DMS53 treated with DMSO at 0.1 percent for 48 hours (cell line): Measurements from ENCODE around the gene PDE9A.
A peak's percentile ranks its signal among the peaks of the same experiment; 100 is the strongest.

Experiments used
- DNase-seq: peaks from one replicate; lab custom pipeline; 2025; ENCODE audit not compliant: unreplicated experiment; lab: John Stamatoyannopoulos, UW

Gene PDE9A

DNA sequence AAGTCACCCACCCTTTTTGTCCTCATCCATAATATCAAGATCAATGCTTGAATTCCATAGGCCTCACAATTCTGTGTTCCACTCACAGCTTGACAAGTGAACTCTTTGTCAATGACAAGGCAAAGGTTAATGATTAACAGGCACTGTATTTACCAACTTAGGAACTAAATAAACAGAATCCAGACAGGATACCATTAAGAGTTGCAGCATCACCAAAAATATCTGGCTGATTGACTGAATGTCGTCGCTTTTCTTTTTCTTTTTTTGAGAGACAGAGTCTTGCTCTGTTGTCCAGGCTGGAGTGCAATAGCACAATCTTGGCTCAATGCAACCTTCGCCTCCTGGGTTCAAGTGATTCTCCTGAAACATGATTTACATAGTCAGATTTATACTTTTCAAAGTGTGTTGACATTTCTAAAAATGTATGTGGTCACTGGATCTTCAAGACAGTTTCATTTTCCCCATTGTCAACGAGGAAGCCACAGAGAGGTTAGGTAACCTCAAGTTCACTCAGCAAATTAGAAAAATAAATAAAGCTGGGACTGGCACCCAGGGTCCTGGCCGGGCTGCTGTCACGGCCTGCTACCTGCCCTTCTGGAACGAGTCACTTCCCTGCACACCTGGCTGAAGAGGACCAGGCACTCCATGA is 81.0 kb downstream of the PDE9A start:
- peak; percentile 91 for DNase-seq

DNA sequence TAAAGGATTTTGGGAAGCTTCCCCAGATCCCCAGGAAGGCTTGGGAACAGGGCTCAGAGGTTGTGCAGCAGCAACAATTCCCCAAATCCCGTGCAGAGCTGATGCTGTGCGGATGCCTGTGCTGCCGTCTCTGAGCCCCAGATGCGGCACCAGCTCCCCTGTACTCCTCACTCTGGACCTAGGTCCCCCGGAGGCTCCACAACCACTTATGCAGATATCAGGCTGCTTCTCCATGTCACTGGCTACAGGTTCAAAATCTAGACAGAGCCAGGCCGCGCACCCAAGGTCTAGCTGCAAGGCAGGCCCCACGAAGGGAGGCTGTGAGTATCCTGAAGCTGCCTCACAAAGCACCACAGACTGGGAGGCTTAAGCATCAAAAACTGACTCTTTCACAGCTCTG is 81.6 kb downstream of the PDE9A start:
- no peak for DNase-seq

DNA sequence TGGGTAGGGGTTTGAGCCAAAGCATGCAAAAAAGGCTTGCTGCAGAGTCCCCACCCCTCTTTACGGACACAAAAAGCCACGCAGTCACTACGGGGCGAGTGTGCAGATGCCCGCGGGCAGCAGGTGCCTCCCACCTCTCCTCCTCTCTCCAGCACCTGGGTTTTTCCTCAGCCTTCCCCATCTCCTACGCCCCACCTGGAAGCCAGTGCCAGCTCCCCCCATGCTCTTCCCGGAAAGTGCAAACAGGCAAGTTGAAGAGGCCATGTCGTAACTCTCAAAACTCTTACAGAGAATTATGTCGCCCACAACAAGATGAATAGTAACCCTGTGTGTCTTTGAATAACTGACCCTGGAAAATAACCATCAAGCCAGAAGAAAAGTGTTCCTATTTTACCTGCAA is 82.5 kb downstream of the PDE9A start:
- no peak for DNase-seq

DNA sequence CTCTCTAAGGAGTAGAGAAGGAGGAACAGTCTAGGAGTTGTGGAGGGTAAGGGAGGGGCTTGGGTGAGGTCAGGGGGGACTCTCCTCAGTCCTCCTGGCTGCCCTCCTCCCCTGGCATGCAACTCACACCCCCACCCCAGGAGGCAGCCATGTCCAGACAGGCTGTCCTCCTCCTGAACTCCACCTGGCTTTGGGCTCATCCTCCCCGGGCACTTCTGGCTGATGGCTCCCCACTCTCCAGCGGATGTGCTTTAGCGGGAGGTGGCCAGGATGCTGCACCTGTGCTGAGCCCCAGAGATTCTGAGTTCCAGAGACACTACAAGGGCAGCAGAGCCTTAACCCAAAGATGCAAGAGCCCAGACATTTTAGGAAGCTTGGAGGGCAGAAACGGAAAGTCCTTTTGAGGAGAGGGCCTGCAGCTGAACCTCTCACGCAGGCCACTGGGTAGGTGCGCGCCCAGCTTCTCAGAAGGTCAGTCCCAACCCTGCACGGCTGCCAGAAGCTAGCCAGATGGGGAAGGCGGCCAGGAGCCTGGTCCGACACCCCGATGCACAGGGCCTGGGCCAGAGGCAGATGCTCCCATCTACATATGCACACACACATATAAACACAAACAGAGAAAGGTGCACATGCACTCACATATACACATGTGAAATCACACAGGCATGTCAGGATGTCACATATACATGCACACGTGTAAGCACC is 83.4 kb downstream of the PDE9A start:
- DNase-seq: no peak

DNA sequence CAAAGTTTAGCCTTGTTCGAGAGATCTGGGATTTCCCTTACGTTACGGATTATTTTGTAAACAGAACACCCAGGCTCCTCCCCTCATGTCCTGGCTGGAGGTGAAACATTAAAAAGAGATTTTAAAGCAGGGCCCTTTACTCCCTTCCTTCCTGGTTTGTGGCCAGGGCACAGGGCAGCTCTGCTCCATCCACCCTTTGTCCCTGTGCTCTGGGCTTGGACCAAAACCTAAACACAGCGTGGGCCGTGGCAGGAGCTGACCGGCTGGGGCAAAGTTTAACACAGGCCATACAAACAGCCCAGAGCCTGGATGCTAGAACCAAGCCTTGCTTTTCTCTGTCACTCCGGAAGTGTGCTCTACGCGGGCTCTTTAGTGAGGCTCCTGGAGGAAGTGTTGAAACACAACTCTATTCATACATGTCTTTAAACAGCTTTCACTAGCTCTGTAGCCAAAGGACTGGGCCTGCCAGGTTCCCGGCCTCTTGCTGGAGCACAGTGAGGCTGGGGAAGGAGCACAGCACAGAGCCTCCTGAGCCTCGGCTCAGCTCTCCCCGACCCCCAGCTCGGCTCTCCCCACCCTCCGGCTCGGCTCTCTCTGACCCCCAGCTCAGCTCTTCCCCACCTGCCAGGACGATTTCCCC is 84.7 kb downstream of the PDE9A start:
- no peak for DNase-seq

DNA sequence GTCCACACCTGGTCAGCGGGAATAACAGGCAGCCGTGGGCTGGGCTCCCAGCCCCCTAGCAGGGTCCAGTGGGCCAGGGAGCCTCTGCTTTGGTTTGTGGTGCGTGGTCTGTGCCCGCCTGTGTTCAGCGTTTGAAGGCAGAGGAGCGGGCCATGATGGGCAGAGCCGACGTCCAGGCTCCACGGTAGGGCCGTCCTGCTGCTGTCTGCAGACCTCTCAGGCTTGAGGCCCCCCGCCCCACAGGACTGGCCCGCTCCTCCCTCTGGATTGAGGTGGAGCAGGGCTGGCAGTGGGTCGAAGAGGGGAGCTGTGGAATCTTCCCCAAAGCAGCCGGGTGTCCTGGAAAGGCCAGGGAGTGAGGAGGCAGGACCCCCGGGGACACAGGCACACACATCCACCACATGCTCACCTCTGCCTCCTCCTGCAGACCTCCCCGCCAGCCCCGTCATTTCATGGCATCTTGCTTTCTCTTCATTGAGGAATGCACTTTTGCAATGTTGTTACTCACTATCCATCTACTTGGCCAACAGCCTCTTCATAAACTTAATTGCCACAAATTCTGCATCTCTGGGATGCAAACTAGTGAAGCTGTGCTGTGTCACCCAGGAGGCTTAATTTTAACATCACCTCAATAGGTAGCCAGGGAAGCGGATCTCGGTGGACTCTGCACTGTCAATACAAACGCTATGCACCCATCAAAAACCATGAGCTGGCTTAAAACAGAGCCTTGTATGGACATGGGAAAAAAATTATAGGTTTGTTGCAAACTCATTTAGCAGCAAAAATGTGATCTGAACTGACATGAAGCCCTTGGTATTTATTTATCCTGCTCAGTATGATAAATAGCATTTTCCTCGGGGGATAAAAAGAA is 85.9 kb downstream of the PDE9A start:
- DNase-seq: no peak

DNA sequence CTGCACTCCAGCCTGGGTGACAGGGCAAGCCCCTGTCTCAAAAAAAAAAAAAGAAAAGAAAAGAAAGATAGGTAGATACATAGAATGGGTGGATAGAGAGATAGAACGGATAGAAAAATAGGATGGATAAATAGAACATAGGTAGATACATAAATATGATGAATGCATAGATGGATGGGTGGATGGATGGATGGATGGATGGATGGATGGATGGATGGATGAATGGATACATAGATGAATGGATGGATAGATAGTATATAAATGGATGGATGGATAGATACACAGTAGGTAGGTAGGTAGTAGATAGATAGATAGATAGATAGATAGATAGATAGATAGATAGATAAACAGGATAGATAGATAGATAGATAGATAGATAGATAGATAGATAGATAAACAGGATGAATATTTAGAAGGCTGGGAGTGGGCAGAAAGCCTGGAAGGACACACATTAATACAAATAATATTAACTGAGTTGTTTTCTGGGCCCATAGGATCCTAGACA is 87.0 kb downstream of the PDE9A start:
- no peak for DNase-seq

DNA sequence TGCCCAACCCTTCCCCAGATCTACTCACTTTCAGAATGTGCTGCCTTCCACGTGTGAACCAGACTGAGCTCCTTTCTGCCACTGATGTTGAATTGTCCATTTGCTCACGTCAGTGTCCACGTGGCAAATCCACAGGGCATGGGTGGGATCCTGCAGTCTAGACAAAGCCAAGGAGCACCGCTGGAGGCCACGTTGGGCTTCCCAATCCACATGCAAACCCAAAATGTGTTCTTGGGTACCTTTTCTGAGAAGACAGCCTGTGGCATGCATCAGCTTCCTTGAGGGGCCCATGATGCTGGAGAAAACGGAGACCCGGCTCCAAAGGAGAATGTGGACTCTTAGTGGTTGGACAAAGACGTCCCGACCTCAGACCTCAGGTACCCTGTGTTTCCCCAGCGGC is 87.6 kb downstream of the PDE9A start:
- no peak for DNase-seq

DNA sequence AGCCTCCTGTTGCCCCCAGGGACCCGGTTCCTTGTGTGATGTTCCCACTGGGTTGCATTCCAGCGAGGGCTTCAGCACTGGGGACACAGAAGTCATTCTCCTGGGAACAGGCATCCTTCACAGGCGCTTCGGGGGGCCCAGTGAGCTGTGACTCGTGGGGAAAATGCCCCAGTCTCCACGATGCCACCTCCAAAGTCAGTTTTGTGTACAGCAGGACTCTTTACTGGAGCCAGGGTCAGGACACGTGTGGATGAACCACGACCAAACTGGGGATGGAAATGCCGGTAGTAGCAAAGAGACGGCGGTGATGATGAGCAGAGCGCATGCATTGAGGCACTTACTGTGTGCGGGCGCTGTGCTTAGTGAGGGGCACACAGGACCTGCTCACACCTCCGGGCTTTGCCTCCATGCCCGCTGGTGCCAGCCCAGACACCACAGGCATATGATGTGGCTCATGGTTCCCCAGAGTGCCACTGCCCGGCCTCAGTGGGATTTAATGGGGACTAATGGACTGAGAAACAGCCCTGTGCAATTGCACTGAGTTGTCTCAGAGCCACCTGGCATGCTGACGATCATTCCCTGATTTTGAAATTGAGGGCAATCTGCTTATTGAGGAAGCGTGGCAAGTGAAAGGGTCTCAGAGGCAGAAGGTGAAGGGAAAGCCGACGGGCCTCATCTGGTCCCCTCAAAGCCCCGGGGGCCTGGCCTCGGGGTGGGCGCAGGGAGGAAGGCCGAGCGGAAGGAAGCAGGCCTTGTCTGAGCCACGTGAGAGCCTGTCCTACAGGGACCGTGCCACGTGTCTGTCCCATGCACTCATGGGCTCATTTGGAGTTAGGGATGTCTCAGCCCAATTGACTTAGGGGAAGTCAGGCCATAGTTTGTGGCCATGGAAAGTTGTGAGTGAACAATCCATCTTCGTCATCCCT is 91.4 kb downstream of the PDE9A start:
- DNase-seq: no peak

DNA sequence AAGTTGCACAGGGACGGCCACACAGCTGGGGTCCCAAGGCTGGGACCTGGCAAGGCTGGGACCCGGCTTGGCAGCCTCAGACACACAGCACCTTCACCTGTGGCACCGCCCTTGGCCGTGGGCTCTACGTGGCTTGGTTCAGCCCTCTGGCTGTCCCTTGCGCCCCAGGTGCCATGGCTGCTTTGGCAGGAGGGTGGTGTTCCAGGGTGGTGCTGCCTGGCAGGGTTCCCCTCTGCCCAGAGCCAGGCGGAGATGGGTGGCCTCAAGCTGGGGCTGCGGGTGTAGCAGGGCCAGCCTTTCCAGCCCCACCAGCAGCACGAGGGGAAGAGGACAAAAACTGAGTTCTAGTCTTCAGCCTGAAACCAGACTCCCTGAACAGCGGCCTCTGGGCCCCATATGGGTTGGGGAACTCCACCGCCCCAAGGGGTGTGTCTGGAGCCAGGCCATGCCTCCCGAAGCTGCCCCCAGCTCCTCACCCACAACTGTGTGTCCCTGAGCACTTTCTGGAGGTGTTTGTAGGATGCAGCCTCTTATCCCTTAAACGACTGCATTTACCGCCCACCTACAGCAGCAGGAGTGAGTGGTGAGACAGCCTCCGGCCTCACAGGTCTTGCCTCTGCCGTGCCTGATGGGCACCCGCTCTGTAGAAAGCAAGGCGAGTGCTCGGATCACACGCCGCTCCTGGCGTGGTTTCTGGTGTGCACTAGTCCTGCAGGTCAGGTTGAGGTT is 92.3 kb downstream of the PDE9A start:
- DNase-seq: no peak

DNA sequence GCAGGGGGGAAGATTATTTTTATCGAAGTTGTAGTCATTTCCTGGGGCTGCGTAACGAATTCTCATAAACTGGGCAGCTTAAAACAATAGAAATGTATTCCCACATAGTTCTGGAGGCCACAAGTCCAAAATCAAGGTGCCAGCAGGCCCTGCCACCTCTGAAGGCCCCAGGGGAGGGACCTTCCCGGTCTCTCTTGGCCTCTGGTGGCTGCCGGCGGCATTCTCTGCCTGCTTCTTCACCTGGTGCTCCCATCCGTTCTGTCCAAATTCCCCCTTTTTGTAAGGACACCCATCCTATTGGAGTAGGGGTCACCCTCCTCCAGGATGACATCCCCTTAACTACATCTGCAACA is 92.8 kb downstream of the PDE9A start:
- no peak for DNase-seq

DNA sequence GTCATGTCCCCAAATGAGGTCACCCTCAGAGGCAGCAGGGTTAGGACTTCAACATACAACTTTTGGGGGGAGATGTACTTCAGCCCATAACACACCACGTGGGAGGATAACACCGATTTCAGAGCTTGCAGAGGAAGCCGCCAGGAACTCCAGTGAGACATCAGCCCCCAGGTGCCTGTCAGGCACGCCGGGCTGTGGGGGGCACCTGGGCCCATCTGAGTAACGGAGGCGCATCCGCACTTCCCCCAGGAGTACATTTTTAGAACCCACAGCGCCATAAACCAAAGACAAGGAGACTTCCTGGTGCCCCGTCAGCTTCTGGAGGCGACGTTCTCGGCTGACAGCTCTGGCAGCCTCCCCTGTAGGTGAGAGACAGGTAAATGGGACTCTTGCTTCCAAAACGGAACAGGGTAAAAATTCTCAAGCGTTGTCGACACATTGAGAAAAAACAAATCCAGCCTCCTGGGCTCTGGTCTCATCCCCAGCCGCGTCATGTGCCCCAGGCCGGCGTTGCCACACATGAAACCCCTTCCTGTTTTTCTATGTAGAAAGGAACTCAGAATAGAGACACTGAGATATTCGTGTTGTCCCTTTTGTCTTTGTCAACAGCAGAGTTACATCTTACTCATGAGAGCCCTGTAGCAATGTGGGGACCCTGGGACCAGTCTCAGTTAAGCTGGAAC is 93.3 kb downstream of the PDE9A start:
- DNase-seq: no peak

DNA sequence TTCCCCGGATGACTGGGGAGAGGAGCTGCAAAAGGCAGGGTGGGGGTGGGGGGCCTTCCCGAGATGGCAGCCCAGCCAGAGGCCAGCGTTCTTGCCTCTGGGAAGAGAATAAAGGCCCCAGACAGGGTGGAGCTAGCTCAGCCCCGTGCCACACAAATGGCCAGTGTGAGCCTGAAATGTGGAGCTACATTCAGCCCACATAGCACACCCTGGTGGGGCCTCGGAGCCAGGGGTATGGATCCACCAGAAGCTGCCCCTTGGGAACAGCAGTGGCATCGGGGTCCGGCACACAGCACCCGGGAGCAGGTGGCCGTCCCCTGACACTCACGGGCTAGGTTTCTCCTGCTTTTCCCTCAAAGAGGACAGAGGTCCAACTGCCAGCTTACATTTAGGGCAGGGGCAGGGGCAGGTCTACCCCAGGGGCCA is 93.9 kb downstream of the PDE9A start:
- DNase-seq: no peak

DNA sequence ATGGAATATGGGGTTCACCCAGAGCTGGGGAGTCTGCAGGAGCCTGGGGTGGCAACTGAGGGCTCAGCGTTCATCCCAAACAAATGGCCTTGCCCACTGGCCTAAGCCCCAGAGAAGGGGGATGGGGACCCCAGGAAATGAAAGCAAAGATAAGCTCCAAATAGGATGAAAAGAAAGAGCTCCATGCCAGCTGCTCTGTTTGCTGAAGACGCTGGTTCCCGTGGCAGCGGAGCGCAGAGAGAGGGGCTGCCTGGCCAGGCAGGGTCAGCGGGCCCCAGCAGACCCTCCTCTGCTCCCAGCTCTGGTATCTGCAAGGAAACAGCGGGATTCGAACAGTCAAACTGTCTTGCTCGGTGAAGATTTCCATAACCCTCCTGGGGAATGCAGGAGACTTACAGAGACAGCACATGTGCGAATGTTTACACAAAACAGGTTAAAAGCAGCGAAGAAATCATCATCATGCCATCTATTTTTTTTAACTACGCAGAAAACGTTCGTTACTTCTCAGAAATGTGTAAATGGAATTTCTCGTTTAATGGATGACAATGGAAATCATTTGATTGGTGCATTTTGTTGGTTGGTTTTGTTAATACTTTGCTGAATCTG is 94.4 kb downstream of the PDE9A start:
- DNase-seq: no peak

DNA sequence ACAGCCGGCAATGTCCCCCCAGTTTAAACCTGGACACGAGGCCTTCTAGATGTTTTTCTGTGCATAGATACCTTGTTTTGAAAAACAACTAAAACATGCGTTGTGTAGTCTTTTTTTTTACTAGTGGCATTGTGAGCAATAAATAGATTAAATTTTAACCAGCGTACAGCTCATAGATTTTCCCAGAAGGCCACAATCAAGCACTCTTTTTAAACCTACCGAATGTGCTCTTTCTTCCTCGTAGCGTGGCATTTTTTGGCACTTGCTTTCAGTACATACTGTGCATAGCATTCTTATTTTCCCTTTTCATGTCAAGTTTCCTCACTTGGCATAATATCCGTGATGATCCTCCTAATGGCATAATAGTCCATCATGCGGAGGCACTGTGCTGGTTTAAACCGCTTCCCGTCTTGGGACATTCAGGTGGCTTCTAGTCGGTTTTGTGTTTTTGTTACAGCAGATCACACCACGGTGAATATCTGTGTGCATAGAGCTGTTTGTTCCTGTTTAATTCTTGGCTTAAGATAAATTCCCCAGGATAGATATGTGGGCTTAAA is 95.3 kb downstream of the PDE9A start:
- DNase-seq: no peak

DNA sequence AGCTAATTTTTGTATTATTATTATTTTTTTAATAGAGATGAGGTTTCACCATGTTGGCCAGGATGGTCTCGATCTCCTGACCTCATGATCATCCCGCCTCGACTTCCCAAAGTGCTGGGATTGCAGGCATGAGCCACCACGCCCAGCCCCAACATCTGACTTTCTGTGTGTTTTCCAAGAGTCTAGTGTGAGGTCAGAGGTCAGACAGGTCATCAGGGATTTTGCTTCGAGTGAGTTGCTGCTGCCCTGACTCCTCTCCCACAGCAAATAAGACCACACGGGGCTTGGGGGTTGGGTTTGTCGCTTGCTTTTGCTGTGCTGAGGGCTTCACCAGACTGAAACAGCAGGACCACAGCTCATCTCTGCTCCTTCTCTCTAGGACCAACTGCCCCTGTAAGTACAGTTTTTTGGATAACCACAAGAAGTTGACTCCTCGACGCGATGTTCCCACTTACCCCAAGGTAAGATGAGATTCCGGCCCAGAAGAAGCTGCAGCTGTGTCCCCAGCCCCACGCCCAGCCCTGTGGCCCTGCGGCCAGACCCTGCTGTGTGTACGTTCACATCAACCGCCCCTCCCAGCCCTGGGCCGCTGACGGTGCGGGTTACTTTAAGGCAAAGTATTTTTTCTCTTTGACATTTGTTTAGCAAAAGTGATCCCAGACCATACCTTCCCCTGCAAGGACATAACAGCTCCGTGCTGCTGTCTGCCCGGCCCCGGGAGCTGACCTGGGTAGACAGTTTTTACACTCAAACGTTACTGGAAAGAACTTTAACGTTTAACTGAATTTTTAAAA is 97.5 kb downstream of the PDE9A start:
- DNase-seq: no peak

DNA sequence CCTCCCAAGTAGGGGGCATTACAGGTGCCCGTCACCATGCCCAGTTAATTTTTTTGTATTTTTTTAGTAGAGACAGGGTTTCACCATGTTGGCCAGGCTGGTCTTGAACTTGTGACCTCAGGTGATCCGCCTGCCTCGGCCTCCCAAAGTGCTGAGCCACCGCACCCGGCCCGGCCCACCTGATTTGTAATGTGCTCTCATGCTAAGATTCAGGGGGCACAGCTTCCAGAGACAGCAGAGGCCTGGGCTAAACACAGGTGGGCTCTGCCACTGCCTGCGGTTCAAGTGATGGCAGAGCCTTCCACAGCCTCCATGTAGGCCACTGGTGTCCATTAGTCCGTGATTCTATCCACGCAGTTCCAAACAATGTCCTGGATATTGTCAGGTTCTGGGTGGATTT is 98.4 kb downstream of the PDE9A start:
- no peak for DNase-seq

DNA sequence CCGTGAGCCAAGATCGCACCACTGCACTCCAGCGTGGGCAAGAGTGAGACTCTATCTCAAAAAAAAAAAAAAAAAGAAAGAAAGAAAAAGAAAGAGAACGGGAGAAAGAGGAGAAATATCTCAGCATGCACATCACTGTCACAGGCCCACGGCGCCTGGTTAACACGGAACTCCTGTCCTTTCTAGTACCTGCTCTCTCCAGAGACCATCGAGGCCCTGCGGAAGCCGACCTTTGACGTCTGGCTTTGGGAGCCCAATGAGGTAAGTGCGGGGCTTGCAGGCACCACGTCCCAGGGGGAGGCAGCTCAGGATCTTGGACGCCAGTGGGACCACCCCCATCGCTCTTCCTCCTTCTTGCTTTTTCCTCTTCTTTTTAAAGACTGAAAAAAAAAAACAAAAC is 100.4 kb downstream of the PDE9A start:
- no peak for DNase-seq
